NCI-H1092 treated with DMSO at 0.1 percent for 48 hours (cell line): Measurements from ENCODE around the gene C15orf39.

Source experiments
- DNase-seq: peaks from one replicate; lab custom pipeline; 2025; lab: John Stamatoyannopoulos, UW

The C15orf39 gene

DNA sequence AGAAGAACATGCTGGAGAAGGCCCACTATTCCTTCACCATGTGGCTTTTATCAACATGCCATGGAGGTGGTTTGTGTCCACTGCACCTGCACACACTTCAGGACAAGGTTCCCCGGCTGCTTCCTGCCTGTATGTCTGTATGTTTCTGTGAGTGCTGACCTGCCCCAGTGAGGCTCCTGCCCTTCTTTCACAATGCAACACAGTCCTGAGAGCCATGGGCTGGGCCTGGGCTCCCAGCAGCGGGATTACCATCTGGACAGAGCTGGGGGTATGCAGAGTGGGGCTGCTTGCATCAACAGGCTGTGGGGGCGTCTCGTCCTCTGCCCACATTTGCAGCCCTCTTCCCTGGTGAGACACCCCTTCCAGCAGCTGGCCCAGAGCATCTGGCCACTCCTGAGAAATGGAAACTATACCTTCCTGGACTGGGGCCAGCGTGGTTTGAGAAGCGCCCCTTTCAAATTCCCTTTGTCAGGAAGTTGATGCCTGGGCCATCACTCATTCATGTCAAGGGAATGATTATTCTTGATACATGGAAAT is 29.3 kb upstream of the C15orf39 start:
- DNase-seq: no peak

DNA sequence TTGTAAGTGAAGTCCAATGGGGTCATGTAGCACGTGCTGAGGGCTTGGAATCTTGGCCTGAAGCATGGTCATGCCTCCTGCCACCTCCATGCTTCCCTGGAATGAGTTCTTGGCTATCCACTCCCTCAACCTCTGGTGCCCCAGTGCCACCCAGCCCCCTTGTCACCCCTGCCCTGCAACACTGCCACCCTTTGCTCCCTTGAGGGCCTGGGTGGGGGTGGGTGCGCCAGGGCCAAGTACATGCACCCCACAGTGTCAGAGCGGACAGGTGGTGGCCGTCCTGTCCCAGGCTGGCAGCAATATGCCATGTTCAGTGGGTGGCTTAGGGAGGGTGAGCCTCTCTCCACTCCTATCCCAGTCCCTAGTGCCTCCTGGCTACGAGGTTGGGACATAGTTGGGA is 27.6 kb upstream of the C15orf39 start:
- no peak for DNase-seq

DNA sequence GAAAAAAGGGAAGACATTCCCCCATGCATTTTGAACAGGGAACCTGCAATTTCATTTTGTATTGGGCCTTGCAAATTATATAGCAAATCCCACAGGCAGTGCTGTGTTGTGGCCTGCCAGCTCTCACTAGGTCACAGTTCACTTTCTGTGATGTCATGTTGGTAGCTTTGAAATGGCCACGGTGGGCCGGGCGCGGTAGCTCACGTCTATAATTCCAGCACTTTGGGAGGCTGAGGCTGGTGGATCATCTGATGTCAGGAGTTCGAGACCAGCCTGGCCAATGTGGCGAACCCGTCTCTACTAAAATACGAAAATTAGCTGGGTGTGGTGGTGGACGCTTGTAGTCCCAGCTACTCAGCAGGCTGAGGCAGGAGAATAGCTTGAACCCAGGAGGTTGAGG is 27.0 kb upstream of the C15orf39 start:
- no peak for DNase-seq

DNA sequence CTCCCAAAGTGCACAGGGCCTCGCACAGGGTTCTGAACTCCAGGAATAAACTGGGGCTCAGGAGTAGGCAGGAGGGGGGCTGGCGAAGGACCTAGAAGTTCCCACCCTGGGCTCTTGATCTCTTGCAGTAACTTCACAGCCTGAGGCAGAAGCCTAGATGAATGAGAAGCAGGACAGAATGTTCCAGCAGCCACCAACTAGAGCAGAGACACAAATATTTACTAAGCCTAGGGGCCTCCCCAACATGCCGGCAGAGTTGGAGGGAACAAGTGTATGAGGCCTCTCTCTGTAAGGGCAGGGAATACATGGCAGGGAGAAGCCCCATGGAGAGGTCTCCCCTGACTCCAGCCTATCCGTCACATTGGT is 25.3 kb upstream of the C15orf39 start:
- no peak for DNase-seq

DNA sequence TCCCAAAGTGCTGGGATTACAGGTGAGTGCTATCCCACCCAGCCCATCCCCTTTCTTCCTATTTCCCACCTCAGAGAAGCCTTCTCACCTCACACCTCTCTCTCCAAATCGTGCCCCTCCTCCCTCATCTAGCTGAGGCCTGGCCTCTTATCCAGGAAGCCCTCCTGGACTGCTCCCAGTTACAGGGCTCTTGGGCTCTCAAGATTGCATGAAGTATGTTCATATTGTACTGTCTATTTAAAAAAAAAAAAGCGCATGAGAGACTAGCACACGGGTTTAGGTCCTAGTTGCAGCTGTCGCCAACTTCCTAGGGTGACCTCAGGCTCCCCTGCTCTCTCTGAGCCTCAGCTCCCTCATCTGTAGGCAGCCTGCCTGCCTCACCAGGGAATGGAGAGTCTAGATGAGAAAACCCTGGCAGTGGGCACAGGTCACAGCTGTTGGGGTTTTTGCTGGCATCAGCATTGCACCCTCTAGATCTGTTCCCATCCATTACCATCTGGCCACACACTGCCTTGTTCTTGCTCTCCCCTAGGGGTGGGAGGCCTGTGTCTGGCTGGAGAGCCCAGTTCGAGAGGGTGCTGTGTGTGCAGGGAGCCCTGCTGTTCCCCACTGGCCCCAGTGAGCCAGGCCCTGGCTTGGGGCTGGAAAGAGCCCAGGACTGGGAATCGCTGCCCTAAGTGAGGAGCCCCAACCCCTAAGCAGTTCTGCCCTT is 24.2 kb upstream of the C15orf39 start:
- DNase-seq: no peak

DNA sequence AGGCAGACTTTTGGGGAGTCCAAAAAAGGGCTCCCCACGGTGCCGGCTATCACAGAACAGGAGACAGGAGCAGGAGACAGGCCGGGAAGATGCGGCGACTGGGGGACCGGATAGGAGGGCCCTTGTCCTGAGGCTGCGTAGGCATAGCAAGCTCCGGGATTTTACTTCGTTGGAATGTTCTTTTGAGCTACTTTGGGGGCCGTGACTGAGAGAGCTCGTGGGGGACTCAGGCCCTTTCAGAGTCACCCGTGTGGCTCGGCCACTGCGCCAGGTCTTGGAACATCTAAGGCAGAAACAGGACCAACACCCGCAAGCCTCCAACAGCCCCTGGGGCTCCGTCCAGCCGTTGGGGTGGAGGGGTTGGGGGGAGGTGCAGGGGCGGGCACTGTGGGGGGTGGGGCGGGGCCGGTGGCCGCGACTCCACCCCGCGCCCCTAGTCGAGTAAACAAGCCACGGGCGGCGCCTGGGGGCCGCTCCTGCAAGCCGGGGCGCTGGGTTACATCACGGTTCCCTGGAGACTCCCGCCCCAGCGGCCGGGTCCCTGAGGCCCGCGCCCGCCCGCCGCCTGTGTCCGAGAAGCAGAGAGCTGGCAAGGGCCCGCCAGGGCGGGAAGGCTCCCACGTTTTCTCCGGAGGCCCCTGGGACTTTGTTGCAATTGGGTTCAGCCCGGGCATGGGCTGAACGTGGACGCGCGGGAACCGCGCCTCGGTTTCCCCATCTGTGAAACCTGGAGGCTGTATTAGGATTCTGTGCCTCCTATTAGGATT is 23.3 kb upstream of the C15orf39 start:
- no peak for DNase-seq

DNA sequence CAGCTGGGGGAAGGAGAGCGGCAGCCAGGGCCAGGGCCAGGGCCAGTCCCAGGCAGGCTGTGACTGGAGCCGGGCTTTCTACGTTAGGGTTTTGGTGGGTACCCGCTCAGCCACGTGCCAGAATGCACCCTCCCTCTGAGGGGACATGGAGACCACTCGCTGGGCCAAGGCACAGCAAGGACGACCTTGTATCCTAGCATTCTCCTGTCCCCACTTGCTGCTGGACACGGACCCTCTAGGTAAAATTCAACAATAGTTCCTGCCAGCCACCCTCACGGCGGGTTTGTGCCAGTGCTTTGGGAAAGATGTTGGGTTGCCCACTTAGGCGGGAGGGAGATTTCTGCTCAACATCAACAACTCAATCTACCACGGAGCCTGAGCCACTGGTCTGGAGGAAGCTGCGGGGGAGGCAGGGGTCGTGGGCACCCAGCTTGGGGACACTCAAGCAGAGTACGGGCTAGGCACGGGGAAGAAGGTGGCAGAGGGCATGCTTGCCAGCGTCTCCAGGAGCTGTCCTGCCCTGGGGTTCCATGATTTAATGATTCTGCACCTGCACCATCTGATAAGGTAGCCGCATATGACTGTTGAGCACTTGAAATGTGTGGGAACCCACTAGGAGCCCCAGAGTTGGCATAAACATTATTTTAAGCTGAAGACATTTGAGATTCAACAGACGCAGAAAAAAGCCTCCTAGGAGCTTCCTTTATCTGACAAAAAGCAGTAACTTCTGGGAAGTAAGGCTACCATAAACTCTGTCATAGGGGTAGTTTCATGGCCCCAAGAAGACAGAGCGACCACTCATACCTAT is 22.5 kb upstream of the C15orf39 start:
- no peak for DNase-seq

DNA sequence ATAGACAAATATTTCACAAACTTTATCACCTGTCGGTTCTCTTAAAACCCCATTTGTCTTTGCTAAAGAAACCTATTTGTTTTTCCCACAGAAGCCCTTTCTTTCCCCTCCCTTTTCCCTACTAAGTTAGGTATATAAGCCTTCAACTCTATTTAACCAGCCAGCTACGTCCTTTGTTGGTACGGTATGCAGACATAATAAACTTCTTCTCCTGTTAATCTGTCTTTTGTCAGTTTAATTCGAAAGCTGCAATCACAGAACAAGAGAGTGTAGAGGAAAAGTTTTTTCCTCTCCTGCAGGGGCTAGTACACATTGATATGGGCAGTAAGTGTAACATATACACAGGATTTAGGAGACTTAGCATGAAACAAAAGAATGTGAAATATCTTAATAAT is 21.9 kb upstream of the C15orf39 start:
- DNase-seq: no peak

DNA sequence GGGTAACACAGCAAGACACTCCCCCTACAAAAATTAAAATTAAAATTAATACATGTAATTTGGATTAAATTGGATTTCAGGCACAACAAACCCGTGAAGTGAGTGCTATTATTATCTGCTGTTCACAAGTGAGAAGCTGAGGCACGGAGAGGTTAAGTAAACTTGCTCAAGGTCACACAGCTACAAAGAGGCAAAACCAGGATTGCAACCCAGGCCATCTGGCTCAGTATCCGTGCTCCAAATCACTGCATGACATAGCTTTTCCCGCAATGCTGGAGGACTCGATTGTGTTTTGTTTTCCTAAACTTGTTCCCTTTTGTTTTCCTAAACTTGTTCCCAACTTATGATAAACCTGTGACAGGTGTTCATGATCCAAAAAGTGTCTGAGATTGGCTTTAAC is 19.9 kb upstream of the C15orf39 start:
- DNase-seq: no peak

DNA sequence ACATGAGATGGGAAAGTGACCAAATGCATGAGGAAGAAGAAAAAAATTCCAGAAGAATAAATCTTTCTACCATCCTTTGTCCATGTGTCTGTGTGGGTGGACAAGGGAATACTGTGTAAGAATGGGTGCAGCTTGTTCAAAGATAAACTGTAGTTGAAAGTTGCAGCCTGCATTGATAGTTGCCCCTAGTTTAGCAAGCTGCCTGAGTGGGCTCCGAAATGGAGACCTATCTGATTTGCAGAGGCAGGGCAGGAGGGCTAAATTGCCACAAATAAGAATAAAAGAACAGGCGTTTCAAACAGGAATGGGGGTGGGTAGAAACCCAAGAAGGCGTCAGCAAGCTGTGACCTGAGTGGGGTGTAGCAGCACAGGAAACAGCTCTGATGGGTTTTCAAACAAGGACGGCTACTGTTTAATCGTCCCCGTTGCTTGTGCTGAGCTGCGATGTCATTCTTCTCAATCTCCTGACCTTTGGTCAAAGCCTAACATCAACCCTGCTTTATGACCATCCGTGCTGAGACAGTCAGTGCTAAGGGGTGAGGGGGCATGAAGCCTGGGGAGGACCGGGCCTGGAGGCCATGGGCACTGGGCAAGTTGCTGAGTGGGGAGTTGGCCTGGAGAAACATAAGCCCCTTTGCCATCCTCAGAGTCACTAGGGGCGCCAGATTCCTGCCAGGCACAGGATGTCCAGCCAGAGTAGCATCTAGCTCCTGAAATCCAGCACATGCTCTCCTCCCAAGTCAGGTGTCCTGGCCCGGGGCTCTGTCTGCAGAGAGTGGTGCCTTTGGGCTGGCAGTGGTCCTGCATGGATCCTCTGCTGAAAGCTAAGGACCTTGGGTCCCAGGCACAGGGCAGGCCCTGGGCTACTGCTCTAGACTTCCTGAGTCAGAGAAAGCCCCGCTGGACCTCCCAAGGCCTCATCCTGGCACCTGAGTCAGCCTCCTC is 19.2 kb upstream of the C15orf39 start:
- DNase-seq: no peak

DNA sequence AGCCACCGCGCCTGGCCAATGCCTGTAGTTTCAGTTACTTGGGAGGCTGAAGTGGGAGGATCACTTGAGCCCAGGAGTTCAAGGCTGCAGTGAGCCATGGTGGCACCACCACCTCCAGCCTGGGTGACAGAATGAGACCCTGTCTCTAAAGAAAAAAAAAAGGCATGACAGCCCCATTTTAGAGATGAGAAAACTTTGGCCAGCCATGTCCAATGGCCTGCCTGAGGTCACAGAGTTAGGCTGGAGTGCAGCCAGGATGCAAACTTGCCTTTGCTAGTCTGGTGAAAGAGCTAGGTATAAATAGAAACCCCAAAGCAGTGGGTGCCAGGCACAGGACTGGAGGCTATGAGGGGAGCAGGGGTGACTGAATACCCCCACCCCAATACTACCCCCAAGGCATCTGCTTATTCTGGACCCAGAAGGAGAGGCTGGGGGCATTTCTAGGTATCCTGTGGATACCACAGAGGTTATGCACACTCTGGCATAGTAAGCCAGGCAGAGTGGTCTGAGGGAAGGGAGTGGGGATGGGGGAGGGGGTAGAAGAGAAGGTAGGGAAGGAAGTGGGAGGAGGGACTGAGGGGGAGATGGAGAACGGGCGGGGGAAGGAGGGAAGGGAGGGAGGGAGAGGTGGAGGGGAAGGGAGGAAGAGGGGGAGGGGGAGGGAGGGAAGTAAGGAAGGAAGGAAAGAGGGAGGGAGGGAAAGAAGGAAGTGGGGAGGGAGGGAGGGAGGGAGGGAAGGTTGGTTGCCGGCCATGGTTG is 16.2 kb upstream of the C15orf39 start:
- DNase-seq: no peak

DNA sequence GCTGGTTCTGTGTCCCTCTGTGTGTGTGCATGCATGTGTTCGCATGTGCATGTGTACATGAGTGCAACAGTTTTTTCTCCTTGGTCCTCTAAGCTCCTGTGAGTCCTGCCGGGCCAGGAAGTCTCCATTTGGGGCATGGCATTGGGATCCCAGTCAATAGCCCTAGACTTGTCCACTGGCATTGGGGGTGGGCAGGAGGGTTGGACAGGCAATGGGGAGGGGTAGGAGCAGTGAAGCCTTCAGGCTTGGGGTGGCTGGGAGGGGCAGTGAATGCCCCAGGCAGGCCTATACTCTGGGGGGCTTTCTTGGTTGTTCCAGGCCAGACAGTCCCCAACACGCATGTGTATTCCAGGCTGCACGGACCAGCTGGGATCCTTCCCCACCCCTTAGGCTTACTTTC is 15.6 kb upstream of the C15orf39 start:
- no peak for DNase-seq

DNA sequence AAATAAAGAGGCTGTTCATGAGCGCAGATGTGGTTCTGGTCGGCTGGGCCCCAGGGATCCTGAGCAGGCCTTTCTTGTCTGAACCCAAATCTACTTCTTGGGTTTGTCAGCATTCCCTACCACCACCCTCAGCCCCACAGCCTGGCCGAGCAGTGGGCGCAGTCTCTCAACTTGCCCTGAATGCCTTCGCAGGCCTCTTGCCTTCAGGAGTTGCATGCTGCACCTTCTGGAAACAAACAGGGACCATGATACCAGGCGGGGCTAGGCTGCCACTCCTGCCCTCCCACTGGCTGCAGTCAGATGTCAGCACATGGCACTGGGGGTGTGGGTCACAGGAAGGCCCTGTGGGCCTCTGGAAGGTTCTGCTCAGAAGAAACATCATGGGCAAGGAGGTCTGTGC is 13.2 kb upstream of the C15orf39 start:
- no peak for DNase-seq

DNA sequence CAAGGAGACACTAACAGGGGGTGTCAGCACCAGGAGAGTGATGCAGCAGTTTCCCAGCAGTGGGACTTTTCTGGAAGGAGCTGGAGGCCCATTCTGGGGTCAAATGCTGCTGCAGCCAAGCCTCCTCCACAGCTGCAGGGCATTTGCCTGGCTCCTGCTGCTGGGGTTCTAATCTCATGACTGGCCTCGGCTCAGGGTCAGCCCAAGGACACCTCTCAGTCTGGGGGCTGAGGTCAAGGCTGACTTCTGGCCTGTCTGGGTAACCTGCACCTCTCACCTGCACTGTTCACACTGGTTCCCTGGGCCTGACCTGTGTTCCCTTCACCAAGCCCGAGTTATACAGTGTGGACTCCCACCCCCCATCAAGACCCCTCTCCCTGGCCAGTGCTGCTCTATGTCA is 10.4 kb upstream of the C15orf39 start:
- DNase-seq: no peak

DNA sequence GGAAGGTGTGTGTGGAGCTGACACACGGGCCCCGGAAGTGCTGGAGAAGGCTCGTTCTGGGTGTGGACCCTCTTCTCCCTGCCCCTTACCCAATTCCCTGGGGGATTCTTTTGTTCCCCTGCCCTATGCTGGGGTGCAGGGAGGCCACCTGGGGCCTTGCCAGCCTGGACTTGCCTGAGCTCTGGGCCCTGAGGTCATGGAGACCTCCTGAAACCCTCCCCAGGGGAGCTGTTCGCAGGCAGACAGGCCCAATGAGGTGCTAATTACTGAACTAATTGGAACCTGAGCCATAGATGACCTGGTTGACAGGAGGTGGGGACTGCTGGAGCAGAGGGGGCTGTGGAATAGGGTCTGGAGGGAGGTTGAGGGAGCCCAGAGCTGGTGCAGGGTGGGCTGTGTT is 9.4 kb upstream of the C15orf39 start:
- DNase-seq: no peak

DNA sequence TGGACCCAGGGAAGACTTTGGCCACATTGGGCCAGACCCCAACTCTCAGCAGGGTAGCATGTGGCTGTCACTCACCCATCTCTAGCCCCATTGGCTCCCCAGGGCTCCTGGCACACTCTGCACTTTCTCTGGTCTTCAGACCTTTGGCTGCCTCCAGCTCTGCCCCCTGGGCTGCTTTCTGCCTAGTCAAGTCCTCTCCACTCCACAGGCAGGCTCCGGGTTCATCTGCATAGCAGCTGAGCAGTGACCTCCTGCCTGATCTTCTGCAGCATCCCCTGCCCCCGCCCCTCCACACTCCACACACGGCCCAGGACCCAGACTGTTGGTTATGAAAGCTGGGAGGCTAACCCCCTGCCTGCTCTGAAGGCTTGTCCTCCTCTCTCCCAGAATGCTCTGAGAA is 8.4 kb upstream of the C15orf39 start:
- DNase-seq: no peak

DNA sequence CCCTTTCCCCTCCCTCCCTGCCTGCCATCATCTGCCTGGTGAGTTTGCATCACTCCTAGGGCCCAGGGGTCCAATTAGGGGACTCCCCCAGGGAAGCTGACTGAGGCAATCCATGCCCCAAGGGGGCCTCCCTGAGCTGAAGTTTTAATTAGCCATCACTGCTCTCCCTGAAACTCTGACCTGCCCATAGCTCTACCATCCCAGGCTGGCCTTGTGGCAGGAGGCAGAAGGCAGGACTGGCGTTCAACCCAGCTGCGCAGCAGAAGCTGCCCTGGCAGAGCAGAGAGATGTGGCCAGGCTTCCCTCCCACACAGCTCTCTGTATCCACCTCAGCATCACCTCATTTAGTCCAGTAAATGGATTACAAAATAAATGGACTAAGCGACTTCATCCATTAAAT is 7.7 kb upstream of the C15orf39 start:
- DNase-seq: no peak

DNA sequence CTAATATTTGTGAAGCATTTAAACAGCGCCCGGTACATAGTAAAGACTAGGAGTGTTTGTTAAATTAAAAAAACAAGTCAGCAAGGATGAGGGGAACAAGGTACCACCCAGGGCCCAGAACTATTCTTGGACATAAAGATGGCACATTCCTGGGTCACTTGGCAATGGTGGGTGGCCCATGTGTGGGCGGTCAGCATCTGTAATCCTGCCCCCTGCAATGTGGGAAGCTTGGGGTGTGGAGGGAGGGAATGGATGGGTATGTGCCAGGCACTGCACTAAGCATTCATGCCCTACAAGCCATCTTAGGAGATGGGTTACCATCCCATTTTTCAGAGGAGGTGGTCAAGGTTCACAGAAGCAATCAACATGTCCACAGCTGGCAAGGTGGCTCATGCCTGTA is 7.3 kb upstream of the C15orf39 start:
- DNase-seq: no peak

DNA sequence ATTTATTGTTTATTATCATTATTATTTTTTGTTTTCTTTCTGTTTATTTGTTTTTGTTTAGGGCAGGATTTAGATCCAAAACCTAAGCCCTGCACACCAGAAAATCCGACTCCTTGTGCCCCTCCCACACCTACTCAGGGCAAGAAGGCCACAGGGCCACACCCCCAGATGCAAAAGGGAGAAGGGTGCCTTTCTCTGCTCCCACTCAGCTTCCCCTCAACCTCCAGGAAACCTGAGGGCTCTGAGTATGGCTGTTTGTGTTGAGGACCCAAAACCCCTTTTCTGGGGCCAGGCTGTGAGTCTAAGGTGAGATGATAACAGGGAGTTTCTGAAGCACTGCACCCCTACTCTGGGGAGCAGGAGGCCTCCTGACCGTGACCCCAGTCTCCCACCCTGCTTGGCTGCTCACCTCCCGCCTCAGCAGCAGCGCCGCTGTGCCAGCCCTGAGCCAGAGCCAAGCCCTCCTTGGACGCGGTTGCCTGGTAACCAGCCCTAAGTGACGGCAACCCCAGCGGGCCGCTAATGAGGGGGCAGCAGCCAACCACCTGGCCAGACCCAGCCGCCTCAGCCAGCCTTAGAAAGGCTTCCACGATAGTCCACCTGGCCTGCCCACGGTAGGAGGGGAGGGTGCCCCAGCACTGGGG is 6.4 kb upstream of the C15orf39 start:
- DNase-seq: peak; percentile 91

DNA sequence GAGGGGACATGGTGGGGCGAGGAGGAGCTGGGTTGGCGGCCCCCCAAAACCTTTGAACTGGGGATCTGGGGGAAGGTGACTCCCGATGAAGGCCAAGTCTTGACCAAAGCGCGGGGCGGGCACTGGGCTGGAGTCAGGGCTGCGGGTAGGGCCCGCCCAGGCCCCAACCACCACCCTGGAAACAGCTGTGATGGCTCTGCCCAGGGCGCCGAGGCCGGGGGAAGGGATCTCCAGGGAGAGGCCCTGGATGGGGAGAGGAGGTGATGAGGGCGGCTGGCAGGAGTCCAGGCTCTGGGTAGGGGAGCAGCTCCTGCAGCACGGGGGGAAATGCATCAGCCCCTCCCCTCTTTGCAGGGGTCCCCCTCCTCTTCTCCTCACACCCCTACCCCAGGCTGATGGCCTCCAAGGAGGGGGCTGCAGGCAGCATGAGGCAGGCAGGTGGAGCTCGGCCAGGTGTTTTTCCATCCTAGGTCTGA is 5.9 kb upstream of the C15orf39 start:
- DNase-seq: peak; percentile 86
